B cell (primary cell): ENCODE results near the gene DDIT4. TPM values are rescaled to one million over a fixed set of nuclear protein-coding genes. Genes with fewer than 3 reads are reported as not detected.

Experiments used
- ATAC-seq: fragments of 200-7000 bp; cut with Tn5 transposase; one replicate; pipeline ENCODE4 v1.10.0; 2021; ENCODE audit warnings: low read depth, mild to moderate bottlenecking, moderate number of reproducible peaks, moderate library complexity
- CTCF ChIA-PET: fragments of 350-600 bp; sonication (Branson Sonifier 250); formaldehyde crosslinking; loops from one replicate; lab custom pipeline; 2021; ENCODE audit warnings: antibody characterized with exemption, inconsistent platforms; lab: Charles Lee
- POLR2A ChIA-PET: fragments of 350-600 bp; sonication (Branson Sonifier 250); formaldehyde crosslinking; loops from one replicate; lab custom pipeline; 2021; ENCODE audit warnings: antibody characterized with exemption; lab: Charles Lee
- DNase-seq: peaks from one replicate; pipeline ENCODE4 v3.0.0; 2013
- H2AFZ ChIP-seq: 2 replicates; pipeline ENCODE4 v1.6.1; 2012; ENCODE audit warnings: mild to moderate bottlenecking, low read depth, low read length; ENCODE audit not compliant: insufficient read depth, poor library complexity, severe bottlenecking
- H3K27ac ChIP-seq, 2 donors: 1 replicate in 1 of 2; 2 replicates in 1 of 2; pipeline ENCODE4 v1.5.1; 2012 to 2013; ENCODE audit warnings: low read length in 2 of 2, mild to moderate bottlenecking in 2 of 2, moderate library complexity in 1 of 2
- H3K27me3 ChIP-seq, 4 experiments: fragments of 200-600 bp in 1 of 4; sonication (generic) in 1 of 4; replicated peaks in 1 of 4; 1 replicate in 2 of 4; 2 replicates in 2 of 4; pipeline versions ENCODE4 v1.6.1 to v1.7.0; 2013 to 2016; ENCODE audit warnings: low read length in 3 of 4, mild to moderate bottlenecking in 2 of 4, mixed read lengths in 1 of 4, moderate library complexity in 1 of 4; ENCODE audit not compliant: insufficient read depth in 4 of 4, control insufficient read depth in 3 of 4; ENCODE audit errors: control extremely low read depth in 1 of 4
- H3K36me3 ChIP-seq, 2 experiments: replicated peaks in 1 of 2; 1 replicate in 1 of 2; 2 replicates in 1 of 2; pipeline versions ENCODE4 v1.6.1 to v1.7.1; 2013; ENCODE audit warnings: low read length in 1 of 2; ENCODE audit not compliant: insufficient read depth in 2 of 2, control insufficient read depth in 1 of 2; ENCODE audit errors: control extremely low read depth in 1 of 2, extremely low read depth in 1 of 2
- H3K4me1 ChIP-seq, 2 donors: fragments of 200-600 bp in 1 of 2; sonication (generic) in 1 of 2; 1 replicate in 1 of 2; 2 replicates in 1 of 2; pipeline versions ENCODE4 v1.5.1 to v1.6.1; 2013 to 2017; ENCODE audit warnings: low read length in 2 of 2; ENCODE audit not compliant: control insufficient read depth in 2 of 2, insufficient read depth in 2 of 2
- H3K4me2 ChIP-seq: replicated peaks from 2 replicates; pipeline ENCODE3; 2012; ENCODE audit warnings: mild to moderate bottlenecking, low read depth, low read length; ENCODE audit not compliant: poor library complexity, severe bottlenecking
- H3K4me3 ChIP-seq, 5 experiments: fragments of 200-600 bp in 1 of 5; sonication (generic) in 1 of 5; 1 replicate in 3 of 5; 2 replicates in 2 of 5; pipeline versions ENCODE4 v1.5.1 to v1.7.0; 2011 to 2016; ENCODE audit warnings: low read length in 4 of 5, mild to moderate bottlenecking in 4 of 5, low read depth in 2 of 5, control low read depth in 1 of 5, moderate library complexity in 1 of 5; ENCODE audit not compliant: insufficient read depth in 1 of 5; ENCODE audit errors: control extremely low read depth in 1 of 5, extremely low read depth in 1 of 5
- H3K79me2 ChIP-seq: fragments of 200-600 bp; sonication (generic); one replicate; pipeline ENCODE4 v1.6.0; 2016; ENCODE audit warnings: low read length; ENCODE audit not compliant: control insufficient read depth, insufficient read depth
- H3K9ac ChIP-seq: fragments of 200-600 bp; sonication (generic); 2 replicates; pipeline ENCODE4 v1.6.1; 2017; ENCODE audit warnings: mild to moderate bottlenecking, low read length, moderate library complexity
- H3K9me3 ChIP-seq, 3 donors: one replicate each; pipeline versions ENCODE4 v1.6.1 to v1.7.1; 2013; ENCODE audit warnings: low read length in 2 of 3; ENCODE audit not compliant: control insufficient read depth in 2 of 3, insufficient read depth in 1 of 3; ENCODE audit errors: control extremely low read depth in 1 of 3
- H4K20me1 ChIP-seq: 2 replicates; pipeline ENCODE4 v1.6.0; 2012; ENCODE audit warnings: mild to moderate bottlenecking, low read length; ENCODE audit not compliant: insufficient read depth, control insufficient read depth, poor library complexity, severe bottlenecking
- H3K27ac Mint-ChIP-seq: one replicate; pipeline ENCODE4 v1.8.0; 2021; ENCODE audit warnings: mixed read lengths
- H3K27me3 Mint-ChIP-seq: one replicate; pipeline ENCODE4 v1.8.0; 2021; ENCODE audit warnings: mixed read lengths
- H3K4me1 Mint-ChIP-seq: one replicate; pipeline ENCODE4 v1.8.0; 2021; ENCODE audit warnings: mixed read lengths
- H3K4me3 Mint-ChIP-seq: one replicate; pipeline ENCODE4 v1.8.0; 2021; ENCODE audit warnings: mixed read lengths
- H3K9me3 Mint-ChIP-seq: one replicate; pipeline ENCODE4 v1.8.0; 2022; ENCODE audit warnings: mixed read lengths; ENCODE audit not compliant: insufficient read depth
- CTCF ChIP-seq: fragments of 200-600 bp; IDR thresholded peaks from one replicate; pipeline ENCODE4 v1.8.0; 2022; ENCODE audit warnings: antibody characterized with exemption, mild to moderate bottlenecking
- EZH2 ChIP-seq: IDR thresholded peaks from 2 replicates; pipeline ENCODE4 v1.6.1; 2012; ENCODE audit warnings: borderline replicate concordance, low read depth, mild to moderate bottlenecking, moderate library complexity, low read length; ENCODE audit not compliant: insufficient read depth, poor library complexity, severe bottlenecking
- WGBS: methylation state at CpG from one replicate; pipeline ENCODE4 v1.1.5; 2013; ENCODE audit warnings: missing lambda C conversion rate; ENCODE audit not compliant: insufficient coverage; 5-methylcytosine and 5-hydroxymethylcytosine counted together
- intact Hi-C: fragments of 100-400 bp; cut with micrococcal nuclease; formaldehyde crosslinking; loops from one replicate; pipeline ENCODE4 v1.10.0; 2022
- polyA plus RNA-seq: library from polyadenylated mRNA; depleted of rRNA; stranded (reverse); fragments of >200 nt; gene quantifications from 2 replicates; pipeline ENCODE4 v1.2.3, GENCODE V29; 2012
- total RNA-seq, 2 donors: library from RNA; stranded (reverse); fragments of 120-200 nt in 1 of 2; gene quantifications; 1 replicate in 1 of 2; 2 replicates in 1 of 2; pipeline versions ENCODE4 v1.2.3 to v1.2.4, GENCODE V29; 2013 to 2022

Gene DDIT4
- total and polyA plus RNA-seq, 2 donors (not counting 1 experiment from before 2014, with no cell fraction given), result 102 to 110 TPM

GRCh38 chr10:72265508-72265907, 8.2 kb upstream of the DDIT4 start:
- DNase-seq, result no peak
- no peaks in the 10 kb centered on the region for H3K9me3 Mint-ChIP-seq
- WGBS, result 91% methylated on average over 5 of the region's 6 CpGs
- peaks cover 14 to 27% of the 10 kb centered on the region in 2 donors for H3K4me1 ChIP-seq
- no peak for ATAC-seq
- POLR2A ChIA-PET, result interaction anchor here (0.6 to 1.1 kb wide), 5 partner anchors 9 to 330 kb away, joined by 3 to 4 read pairs (median 4); no protein-coding TSS in a partner anchor
- CTCF ChIA-PET, result interaction anchor here (1.1 to 1.4 kb wide), 3 partner anchors 47 to 72 kb away, joined by 3 to 5 read pairs (median 4); no protein-coding TSS in a partner anchor
- no peak overlapping the region for H3K27ac ChIP-seq
- H3K4me3 Mint-ChIP-seq, result no peak overlapping the region
- no peak overlapping the region for H3K4me3 ChIP-seq
- intact Hi-C loops, result no loop called here
- H3K27me3 ChIP-seq, result no peaks in the 10 kb centered on the region
- no peaks in the 10 kb centered on the region for H3K79me2 ChIP-seq
- peaks cover 26% of the 10 kb centered on the region for H3K4me1 Mint-ChIP-seq
- no peak overlapping the region for H3K4me2 ChIP-seq
- no peak overlapping the region for H2AFZ ChIP-seq
- peak overlapping the region; percentile 46 for H3K27ac Mint-ChIP-seq
- no peaks in the 10 kb centered on the region for H3K27me3 Mint-ChIP-seq
- TF ChIP-seq EZH2 (no peak), CTCF (no peak)
- no peak overlapping the region for H3K9ac ChIP-seq
- no peaks in the 10 kb centered on the region for H3K9me3 ChIP-seq
- no peaks in the 10 kb centered on the region for H3K36me3 ChIP-seq
- no peaks in the 10 kb centered on the region for H4K20me1 ChIP-seq

DNA sequence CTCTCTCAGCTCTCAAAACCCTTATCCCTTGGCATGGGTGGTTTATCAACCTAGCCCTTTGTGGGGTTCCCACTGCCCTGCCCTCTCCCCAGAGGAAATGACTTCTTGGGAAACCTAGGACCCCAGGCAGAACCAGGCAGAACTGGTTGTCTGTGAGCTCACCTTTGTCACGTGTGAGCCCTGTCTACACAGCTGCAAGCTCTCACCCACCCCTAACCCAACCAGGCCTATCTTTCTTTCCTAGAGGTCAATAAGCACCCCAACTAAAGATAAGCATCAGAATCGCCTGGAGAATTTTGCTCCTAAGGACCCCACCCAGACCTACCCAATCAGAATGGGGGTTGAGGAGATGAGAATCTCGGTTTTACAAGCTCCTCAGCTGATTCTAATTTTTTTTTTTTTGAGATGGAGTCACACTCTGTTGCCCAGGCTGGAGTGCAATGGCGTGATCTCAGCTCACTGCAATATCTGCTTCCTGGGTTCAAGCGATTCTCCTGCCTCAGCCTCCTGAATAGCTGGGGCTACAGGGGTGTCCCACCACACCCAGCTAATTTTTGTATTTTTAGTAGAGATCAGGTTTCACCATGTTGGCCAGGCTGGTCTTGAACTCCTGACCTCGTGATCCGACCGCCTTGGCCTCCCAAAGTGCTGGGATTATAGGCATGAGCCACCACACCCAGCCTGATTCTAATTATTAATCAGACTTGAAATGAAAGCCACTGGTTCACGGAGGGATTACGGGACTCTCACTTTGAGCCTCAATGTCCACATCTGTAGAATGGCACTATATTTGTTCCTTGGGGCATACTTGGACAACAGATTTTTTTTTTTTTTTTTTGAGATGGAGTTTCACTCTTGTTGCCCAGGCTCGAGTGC, 7.5 kb upstream of the DDIT4 start:
- H2AFZ ChIP-seq, result peak overlapping the region; percentile 18

More for the DNA sequence above, 7.5 kb upstream of the DDIT4 start:
- no peak for ATAC-seq
- Histone ChIP-seq H3K27me3 (no peaks in the 10 kb centered on the region), H3K9ac (no peak overlapping the region), H3K4me2 (no peak overlapping the region), H3K4me1 (peaks cover 12 to 20% of the 10 kb centered on the region in 2 donors), H3K4me3 (no peak overlapping the region), H3K36me3 (no peaks in the 10 kb centered on the region), H4K20me1 (no peaks in the 10 kb centered on the region), H3K27ac (no peak overlapping the region), H3K9me3 (no peaks in the 10 kb centered on the region), H3K79me2 (no peaks in the 10 kb centered on the region)
- DNase-seq, result no peak
- 93% methylated on average over 5 of the region's 11 CpGs for WGBS
- TF ChIP-seq CTCF, result no peak
- no peak for TF ChIP-seq EZH2
- Mint-ChIP-seq H3K9me3 (no peaks in the 10 kb centered on the region), H3K4me3 (no peak overlapping the region), H3K27ac (peak overlapping the region; percentile 46), H3K27me3 (no peaks in the 10 kb centered on the region), H3K4me1 (peaks cover 21% of the 10 kb centered on the region)
- ChIA-PET POLR2A (interaction anchor here (0.6 to 1.1 kb wide), 7 partner anchors 9 to 331 kb away, joined by 3 to 13 read pairs (median 4); no protein-coding TSS in a partner anchor), CTCF (interaction anchor here (0.6 to 1.8 kb wide), 5 partner anchors 47 to 99 kb away, joined by 3 to 5 read pairs (median 4); no protein-coding TSS in a partner anchor)
- intact Hi-C loops, result no loop called here
